ENCODE results near the gene SORBS2.

- no peak for TF ChIP-seq EGR1 (IDR thresholded peaks at IDR 0.05; ENCODE audit: low read depth)
- no peak for TF ChIP-seq MAX (IDR thresholded peaks at IDR 0.05)
- no peak for TF ChIP-seq POLR2A (IDR thresholded peaks at IDR 0.05; ENCODE audit: borderline replicate concordance, extremely low read depth, insufficient read depth, insufficient read length)
- TF ChIP-seq ATF3 (IDR thresholded peaks at IDR 0.05), result no peak
- TF ChIP-seq CTCF (IDR thresholded peaks at IDR 0.05 in 2 of 3, conservative IDR thresholded peaks at IDR 0.05 in 1 of 3; ENCODE audit: borderline replicate concordance in 1 of 3, insufficient read depth in 1 of 3, low read depth in 2 of 3, low read length in 2 of 3), result no peak
- TF ChIP-seq POLR2AphosphoS5 (IDR thresholded peaks at IDR 0.05; ENCODE audit: low read depth, low read length), result no peak
- TF ChIP-seq REST (IDR thresholded peaks at IDR 0.05; ENCODE audit: low read depth), result no peak
- TF ChIP-seq SP1 (IDR thresholded peaks at IDR 0.05; ENCODE audit: low read depth), result no peak
- TF ChIP-seq YY1 (IDR thresholded peaks at IDR 0.05; ENCODE audit: extremely low read depth, insufficient replicate concordance, low read depth, low read length), result no peak
Measured at GRCh38 chr4:185738820-185739219, 73.2 kb downstream of the SORBS2 start.
